Measurements from ENCODE around the gene ZNF48.

The ZNF48 gene

DNA sequence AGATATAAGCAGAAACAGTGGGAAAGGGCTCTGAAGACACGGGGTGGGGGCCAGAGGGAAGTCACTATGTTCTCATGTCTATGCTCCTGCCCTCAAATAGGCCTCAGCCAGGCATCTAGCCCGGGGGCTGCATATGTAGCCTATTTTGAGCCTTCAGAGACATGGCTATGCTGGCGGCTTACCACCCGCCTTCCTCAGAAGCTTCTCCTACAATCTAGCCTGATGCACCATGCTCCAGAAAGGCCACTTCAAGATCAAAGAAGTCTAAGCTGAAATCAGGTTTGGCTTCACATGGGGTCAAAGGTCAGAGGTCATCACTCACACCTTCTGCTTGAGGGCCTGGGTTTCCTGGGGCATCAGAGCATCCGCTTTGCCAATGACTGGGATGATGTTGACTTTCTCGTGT, 14.4 kb upstream of the ZNF48 start:
- no peak overlapping the region for H3K9ac ChIP-seq
- no peak overlapping the region for H3K27ac ChIP-seq

DNA sequence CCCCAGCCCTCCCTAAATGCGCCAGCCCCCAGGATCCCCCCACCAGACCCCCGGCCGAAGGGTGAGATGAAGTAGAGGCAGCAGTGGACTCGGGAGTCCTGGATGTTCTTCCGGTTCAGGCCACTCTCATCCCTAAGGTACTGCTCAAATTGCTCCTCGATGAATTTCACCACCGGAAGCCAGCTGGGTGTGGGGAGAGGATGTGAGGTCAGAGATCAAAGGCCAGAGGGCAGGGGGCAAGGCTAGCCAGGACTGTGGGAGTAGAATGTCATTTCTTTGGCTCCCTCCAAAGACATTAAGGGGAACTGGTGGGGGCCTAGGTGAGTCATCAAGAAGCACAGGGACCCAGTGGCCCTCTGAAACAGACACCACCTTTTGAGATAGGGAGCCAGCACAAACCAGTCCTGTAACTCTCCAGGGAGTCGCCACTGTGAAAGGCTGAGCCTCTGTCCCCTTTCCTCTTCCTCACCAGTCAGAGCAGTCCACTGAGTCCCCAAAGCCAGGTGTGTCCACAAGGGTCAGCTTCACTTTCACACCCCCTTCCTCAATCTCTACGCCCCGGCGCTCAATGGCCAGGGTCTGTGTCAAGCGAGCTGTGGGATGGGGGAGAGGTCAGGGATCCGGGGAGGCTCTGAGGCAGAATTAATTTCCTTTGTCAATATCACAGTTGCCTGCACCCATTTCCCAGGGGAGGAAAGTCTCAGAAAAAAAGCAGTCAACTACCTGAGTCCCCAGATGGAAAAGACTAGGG, 13.8 kb upstream of the ZNF48 start:
- Histone ChIP-seq H3K9me3 (ENCODE audit: control insufficient read depth, low read length) (no peaks in the 10 kb centered on the region), H3K27ac (no peak overlapping the region), H3K4me1 (peaks cover 4% of the 10 kb centered on the region), H3K9ac (no peak overlapping the region), H3K79me2 (no peaks in the 10 kb centered on the region), H3K4me3 (ENCODE audit: low read depth, low read length) (no peak overlapping the region), H3K36me3 (ENCODE audit: control insufficient read depth, insufficient read depth, low read length) (no peaks in the 10 kb centered on the region), H2AFZ (no peak overlapping the region), H3K4me2 (ENCODE audit: low read length) (no peak overlapping the region), H3K27me3 (ENCODE audit: control insufficient read depth, insufficient read depth, low read length) (no peaks in the 10 kb centered on the region)
- TF ChIP-seq, protein P1, sequence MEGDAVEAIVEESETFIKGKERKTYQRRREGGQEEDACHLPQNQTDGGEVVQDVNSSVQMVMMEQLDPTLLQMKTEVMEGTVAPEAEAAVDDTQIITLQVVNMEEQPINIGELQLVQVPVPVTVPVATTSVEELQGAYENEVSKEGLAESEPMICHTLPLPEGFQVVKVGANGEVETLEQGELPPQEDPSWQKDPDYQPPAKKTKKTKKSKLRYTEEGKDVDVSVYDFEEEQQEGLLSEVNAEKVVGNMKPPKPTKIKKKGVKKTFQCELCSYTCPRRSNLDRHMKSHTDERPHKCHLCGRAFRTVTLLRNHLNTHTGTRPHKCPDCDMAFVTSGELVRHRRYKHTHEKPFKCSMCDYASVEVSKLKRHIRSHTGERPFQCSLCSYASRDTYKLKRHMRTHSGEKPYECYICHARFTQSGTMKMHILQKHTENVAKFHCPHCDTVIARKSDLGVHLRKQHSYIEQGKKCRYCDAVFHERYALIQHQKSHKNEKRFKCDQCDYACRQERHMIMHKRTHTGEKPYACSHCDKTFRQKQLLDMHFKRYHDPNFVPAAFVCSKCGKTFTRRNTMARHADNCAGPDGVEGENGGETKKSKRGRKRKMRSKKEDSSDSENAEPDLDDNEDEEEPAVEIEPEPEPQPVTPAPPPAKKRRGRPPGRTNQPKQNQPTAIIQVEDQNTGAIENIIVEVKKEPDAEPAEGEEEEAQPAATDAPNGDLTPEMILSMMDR (IDR thresholded peaks at IDR 0.05): no peak

More for the DNA sequence above, 14.4 kb upstream of the ZNF48 start:
- peaks cover 4% of the 10 kb centered on the region for H3K4me1 ChIP-seq
- no peak overlapping the region for H2AFZ ChIP-seq
- H3K79me2 ChIP-seq: no peaks in the 10 kb centered on the region
- H3K27me3 ChIP-seq (ENCODE audit: control insufficient read depth, insufficient read depth, low read length): no peaks in the 10 kb centered on the region
- no peak overlapping the region for H3K4me2 ChIP-seq (ENCODE audit: low read length)
- no peaks in the 10 kb centered on the region for H3K9me3 ChIP-seq (ENCODE audit: control insufficient read depth, low read length)
- no peaks in the 10 kb centered on the region for H3K36me3 ChIP-seq (ENCODE audit: control insufficient read depth, insufficient read depth, low read length)
- TF ChIP-seq, protein P1 (IDR thresholded peaks at IDR 0.05): no peak
- no peak overlapping the region for H3K4me3 ChIP-seq (ENCODE audit: low read depth, low read length)

DNA sequence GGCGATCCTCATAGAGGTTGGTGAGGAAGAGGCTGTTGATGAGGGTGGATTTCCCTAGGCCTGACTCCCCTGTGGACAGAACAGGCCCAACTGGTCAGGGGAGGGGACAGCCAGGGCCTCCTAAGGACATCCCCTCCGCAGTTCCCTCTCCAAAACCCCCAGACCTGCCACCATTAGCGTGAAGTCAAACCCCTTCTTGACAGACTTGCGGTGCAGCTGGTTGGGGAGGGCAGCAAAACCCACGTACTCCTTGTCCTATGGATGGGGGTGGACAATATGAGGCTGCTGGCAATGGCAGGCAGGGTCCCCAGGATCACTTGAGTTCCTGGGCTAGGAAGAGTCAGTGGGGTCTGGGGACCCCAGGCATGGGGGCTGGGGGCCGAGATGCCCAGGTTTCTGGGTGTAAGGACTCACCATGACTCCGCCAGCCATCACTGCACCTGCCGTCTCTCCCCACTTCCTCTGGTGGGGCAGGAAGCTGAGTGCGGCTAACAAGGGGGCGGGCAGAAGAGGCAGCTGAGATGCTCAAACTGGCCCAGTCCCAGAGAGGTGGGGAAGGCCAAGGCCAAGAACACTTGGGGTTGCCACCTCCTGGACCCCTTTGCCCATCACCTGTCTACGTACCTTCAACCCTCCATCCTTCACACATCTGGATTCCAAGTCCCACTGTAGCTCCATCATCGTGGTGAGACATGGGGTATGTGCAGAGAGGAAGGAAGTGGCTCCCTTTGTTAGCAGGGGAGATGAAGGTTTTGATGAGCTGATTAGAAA, 12.9 kb upstream of the ZNF48 start, which contains the start of gene SEPTIN1:
Gene SEPTIN1, minus strand, starts transcription at position 451 of the 771 bp plus-strand sequence. Its CDS starts 19 bp downstream, at position 432.
- H3K9ac ChIP-seq: no peak within 1 kb of the TSS
- no peaks in the 10 kb centered on the region for H3K9me3 ChIP-seq (ENCODE audit: control insufficient read depth, low read length)
- TF ChIP-seq, protein P1 (IDR thresholded peaks at IDR 0.05): no peak
- no peaks in the 10 kb centered on the region for H3K27me3 ChIP-seq (ENCODE audit: control insufficient read depth, insufficient read depth, low read length)
- H3K79me2 ChIP-seq: no peaks in the 10 kb centered on the region
- H3K4me2 ChIP-seq (ENCODE audit: low read length): no peak within 1 kb of the TSS
- peaks cover 1% of the 10 kb centered on the region for H3K4me1 ChIP-seq
- H3K27ac ChIP-seq: no peak within 1 kb of the TSS
- H3K4me3 ChIP-seq (ENCODE audit: low read depth, low read length): no peak within 1 kb of the TSS
- H3K36me3 ChIP-seq (ENCODE audit: control insufficient read depth, insufficient read depth, low read length): no peaks in the 10 kb centered on the region
- H2AFZ ChIP-seq: no peak within 1 kb of the TSS

DNA sequence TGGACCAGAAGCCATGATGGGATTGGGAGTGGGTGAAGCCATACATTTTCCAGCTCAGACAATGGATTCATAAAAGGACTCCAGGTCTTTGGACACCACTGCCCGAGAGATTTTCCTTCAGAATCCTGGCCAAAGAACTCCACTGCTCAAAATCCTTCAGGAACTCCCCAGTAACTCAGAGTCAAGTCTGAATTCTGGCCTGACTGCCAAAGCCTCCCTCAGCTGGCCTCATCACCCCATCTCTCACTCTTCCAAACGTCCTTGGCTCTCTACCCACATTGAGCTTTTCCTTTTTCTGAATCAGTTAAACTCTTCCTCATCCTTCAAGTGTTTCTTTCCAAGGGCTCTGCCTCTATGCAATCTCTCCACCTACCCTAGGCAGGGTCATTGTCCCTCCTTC, 11.7 kb upstream of the ZNF48 start:
- H2AFZ ChIP-seq: no peak overlapping the region
- no peaks in the 10 kb centered on the region for H3K9me3 ChIP-seq (ENCODE audit: control insufficient read depth, low read length)
- no peaks in the 10 kb centered on the region for H3K27me3 ChIP-seq (ENCODE audit: control insufficient read depth, insufficient read depth, low read length)
- no peak overlapping the region for H3K9ac ChIP-seq
- H3K4me2 ChIP-seq (ENCODE audit: low read length): no peak overlapping the region
- no peak overlapping the region for H3K4me3 ChIP-seq (ENCODE audit: low read depth, low read length)
- no peaks in the 10 kb centered on the region for H3K36me3 ChIP-seq (ENCODE audit: control insufficient read depth, insufficient read depth, low read length)
- H3K27ac ChIP-seq: no peak overlapping the region
- TF ChIP-seq, protein P1 (IDR thresholded peaks at IDR 0.05): no peak
- no peaks in the 10 kb centered on the region for H3K4me1 ChIP-seq
- H3K79me2 ChIP-seq: no peaks in the 10 kb centered on the region

All from parathyroid adenoma (tissue), 2 donors.